ENCODE measurements around the gene GPLD1.
A peak's percentile ranks its signal among the peaks of the same experiment; 100 is the strongest.

GPLD1 gene

GRCh38 chr6:24489470-24489869, at the start of gene GPLD1:
GPLD1 (minus strand) TSS chr6:24489578; CDS start chr6:24489511, 67 bp downstream.
- Mint-ChIP-seq H3K4me3 (no peak within 1 kb of the TSS), H3K27ac (no peak within 1 kb of the TSS), H3K4me1 (peaks cover 8 to 17% of the 10 kb centered on the region in 2 donors), H3K9me3 (no peaks in the 10 kb centered on the region), H3K27me3 (no peaks in the 10 kb centered on the region), H3K36me3 (no peaks in the 10 kb centered on the region)
- ATAC-seq (replicated peaks) (no peak), DNase-seq (no peak)

DNA sequence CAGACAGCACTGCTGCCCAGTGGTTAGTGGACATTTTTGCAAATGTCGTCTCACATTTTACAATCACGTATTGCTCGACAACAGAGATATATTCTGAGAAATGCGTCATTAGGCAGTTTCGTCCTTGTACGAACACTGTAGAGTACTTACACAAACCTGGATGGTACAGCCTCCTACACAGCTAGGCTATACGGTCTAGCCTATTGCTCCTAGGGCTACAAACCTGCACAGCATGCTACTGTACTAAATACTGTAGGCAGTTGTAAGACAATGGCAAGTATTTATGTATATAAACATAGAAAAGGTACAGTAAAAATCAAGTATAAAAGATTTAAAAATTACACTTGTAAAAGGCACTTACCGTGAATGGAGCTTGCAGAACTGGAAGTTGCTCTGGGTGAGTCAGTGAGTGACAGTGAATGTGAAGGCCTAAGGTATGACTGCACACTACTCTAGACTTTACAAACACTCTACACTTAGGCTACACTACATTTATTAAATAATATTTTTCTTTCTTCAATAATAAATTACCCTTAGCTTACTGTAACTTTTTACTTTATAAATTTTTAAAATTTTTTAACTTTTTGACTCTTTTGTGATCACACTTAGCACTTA, 48.5 kb upstream of the GPLD1 start:
- no peak overlapping the region for H3K27ac Mint-ChIP-seq
- H3K9me3 Mint-ChIP-seq, result peaks cover 0 to 1% of the 10 kb centered on the region in 2 donors
- DNase-seq (no peak), ATAC-seq (replicated peaks) (no peak)
- peaks cover 14 to 23% of the 10 kb centered on the region in 2 donors for H3K36me3 Mint-ChIP-seq
- no peaks in the 10 kb centered on the region for H3K27me3 Mint-ChIP-seq
- no peaks in the 10 kb centered on the region for H3K4me1 Mint-ChIP-seq
- no peak overlapping the region for H3K4me3 Mint-ChIP-seq

DNA sequence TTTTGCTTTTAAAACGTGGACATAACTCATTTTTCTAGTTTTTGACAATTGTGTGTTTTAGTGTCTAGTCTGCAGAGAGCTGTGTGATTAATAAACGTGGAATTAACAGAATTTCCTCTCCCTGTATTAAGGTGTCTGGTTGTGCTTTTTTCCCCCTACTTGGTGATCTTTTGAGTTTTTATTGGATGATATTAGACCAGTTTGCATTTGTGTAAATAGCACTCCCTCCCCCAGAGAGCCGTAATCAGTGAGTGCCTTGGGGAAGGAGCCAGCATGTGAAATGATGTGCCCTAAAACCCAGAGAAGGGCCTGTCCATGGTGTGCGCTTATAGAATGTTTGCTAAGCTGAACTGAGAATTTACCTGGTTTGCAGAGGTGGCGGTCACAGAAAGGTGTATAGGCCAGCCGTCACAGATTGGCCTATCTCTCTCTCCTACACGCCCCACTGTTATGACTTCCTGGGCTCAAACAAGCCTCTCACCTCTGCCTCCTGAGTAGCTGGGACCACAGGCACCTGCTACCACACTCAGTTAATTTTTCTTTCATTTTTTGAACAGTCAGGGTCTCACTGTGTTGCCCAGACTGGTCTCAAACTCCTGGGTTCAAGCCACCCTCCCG, 47.8 kb upstream of the GPLD1 start:
- Mint-ChIP-seq H3K4me1 (no peaks in the 10 kb centered on the region), H3K9me3 (no peaks in the 10 kb centered on the region), H3K27ac (peak overlapping the region; percentile 32), H3K27me3 (no peaks in the 10 kb centered on the region), H3K36me3 (peaks cover 17 to 29% of the 10 kb centered on the region in 2 donors), H3K4me3 (no peak overlapping the region)
- DNase-seq (no peak), ATAC-seq (replicated peaks) (no peak)

DNA sequence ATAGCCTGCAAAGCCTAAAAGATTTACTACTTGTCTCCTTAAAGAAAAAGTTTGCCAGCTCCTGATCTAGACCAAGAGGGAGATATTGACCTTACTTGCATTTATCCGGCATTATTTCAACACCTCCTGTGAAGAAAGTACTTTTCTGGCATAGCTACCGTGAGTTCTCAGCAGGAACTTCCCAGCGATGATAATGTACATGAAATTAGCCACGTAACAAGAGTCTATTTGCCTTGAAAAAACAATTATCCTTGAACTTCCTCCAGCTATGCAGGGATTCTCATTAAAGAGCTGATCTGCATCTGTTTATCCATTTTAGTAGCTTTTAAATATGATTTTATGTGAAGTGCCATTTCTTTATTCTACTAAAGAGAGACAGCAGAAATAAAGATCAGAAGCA, 47.1 kb upstream of the GPLD1 start:
- peaks cover 21 to 34% of the 10 kb centered on the region in 2 donors for H3K36me3 Mint-ChIP-seq
- no peak overlapping the region for H3K27ac Mint-ChIP-seq
- no peak for DNase-seq
- no peaks in the 10 kb centered on the region for H3K4me1 Mint-ChIP-seq
- no peaks in the 10 kb centered on the region for H3K27me3 Mint-ChIP-seq
- no peaks in the 10 kb centered on the region for H3K9me3 Mint-ChIP-seq
- ATAC-seq (replicated peaks), result no peak
- no peak overlapping the region for H3K4me3 Mint-ChIP-seq

- ATAC-seq (replicated peaks), result no peak
- no peak overlapping the region for H3K4me3 Mint-ChIP-seq
- H3K27me3 Mint-ChIP-seq, result no peaks in the 10 kb centered on the region
- H3K9me3 Mint-ChIP-seq, result no peaks in the 10 kb centered on the region
- no peak overlapping the region for H3K27ac Mint-ChIP-seq
- peaks cover 26 to 39% of the 10 kb centered on the region in 2 donors for H3K36me3 Mint-ChIP-seq
- DNase-seq, result no peak
- no peaks in the 10 kb centered on the region for H3K4me1 Mint-ChIP-seq
Observed at GRCh38 chr6:24535210-24535609, 45.8 kb upstream of the GPLD1 start.

GRCh38 chr6:24534329-24534728, 45.0 kb upstream of the GPLD1 start:
- H3K4me1 Mint-ChIP-seq, result no peaks in the 10 kb centered on the region
- H3K36me3 Mint-ChIP-seq, result peaks cover 30 to 43% of the 10 kb centered on the region in 2 donors
- no peaks in the 10 kb centered on the region for H3K27me3 Mint-ChIP-seq
- DNase-seq (no peak), ATAC-seq (replicated peaks) (no peak)
- H3K9me3 Mint-ChIP-seq, result no peaks in the 10 kb centered on the region
- H3K27ac Mint-ChIP-seq, result no peak overlapping the region
- no peak overlapping the region for H3K4me3 Mint-ChIP-seq

GRCh38 chr6:24529985-24530384, 40.6 kb upstream of the GPLD1 start:
- DNase-seq (no peak), ATAC-seq (replicated peaks) (no peak)
- Mint-ChIP-seq H3K4me1 (peaks cover 8 to 12% of the 10 kb centered on the region in 2 donors), H3K27ac (no peak overlapping the region), H3K4me3 (no peak overlapping the region), H3K27me3 (no peaks in the 10 kb centered on the region), H3K36me3 (peaks cover 30 to 46% of the 10 kb centered on the region in 2 donors), H3K9me3 (no peaks in the 10 kb centered on the region)

GRCh38 chr6:24524805-24525204, 35.4 kb upstream of the GPLD1 start:
- H3K4me3 Mint-ChIP-seq, result no peak overlapping the region
- DNase-seq (no peak), ATAC-seq (replicated peaks) (peak; percentile 24 to 25)
- peaks cover 9 to 15% of the 10 kb centered on the region in 2 donors for H3K36me3 Mint-ChIP-seq
- no peak overlapping the region for H3K27ac Mint-ChIP-seq
- H3K9me3 Mint-ChIP-seq, result no peaks in the 10 kb centered on the region
- peaks cover 20 to 39% of the 10 kb centered on the region in 2 donors for H3K4me1 Mint-ChIP-seq
- H3K27me3 Mint-ChIP-seq, result no peaks in the 10 kb centered on the region

- Mint-ChIP-seq H3K36me3 (peaks cover 8 to 14% of the 10 kb centered on the region in 2 donors), H3K27me3 (no peaks in the 10 kb centered on the region), H3K27ac (no peak overlapping the region), H3K4me3 (no peak overlapping the region), H3K4me1 (peaks cover 20 to 39% of the 10 kb centered on the region in 2 donors), H3K9me3 (no peaks in the 10 kb centered on the region)
- DNase-seq, result no peak
- no peak for ATAC-seq (replicated peaks)
Observed at GRCh38 chr6:24524329-24524728, 35.0 kb upstream of the GPLD1 start.

DNA sequence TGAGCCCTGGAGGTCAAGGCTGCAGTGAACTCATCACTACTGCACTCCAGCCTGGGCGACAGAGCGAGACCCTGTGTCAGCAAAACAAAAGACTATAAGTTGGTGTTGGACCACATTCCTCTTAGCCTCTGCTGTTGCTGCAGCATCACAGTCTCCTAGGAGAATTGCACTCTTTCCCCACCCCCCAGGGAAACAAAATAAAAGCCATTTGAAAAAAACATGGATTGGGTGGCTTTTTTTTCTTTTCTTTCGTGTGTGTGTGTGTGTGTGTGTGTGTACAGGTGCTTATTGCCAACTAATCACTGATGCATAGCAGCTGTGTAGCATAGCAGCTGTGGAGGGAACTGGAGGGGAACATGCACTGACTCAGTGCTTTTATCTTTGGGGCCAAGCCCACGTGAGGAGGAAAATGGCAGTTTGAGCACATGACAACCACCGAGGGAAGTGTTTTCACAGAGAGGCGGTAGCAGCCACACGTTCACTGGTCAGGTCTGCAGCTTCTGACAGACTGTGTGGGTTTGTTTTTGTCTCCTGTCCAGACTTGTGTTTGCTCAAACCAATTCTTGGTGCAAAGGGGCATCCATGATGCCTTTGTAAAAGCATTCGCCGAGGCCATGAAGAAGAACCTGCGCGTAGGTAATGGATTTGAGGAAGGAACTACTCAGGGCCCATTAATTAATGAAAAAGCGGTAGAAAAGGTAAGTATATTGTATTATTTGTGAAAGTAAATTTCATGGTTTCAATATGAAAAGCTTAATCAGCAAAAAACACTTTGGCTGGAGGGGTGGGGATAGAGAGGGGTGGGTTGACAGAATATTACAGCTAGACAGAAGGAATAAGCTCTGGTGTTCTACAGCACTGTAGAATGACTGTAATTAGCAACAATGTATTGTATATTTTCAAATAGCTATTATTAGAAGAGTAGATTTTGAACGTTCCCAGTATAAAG, 33.1 kb upstream of the GPLD1 start:
- H3K9me3 Mint-ChIP-seq, result no peaks in the 10 kb centered on the region
- peak overlapping the region in 1 of 2 donors; percentile 51 for H3K4me3 Mint-ChIP-seq
- peak overlapping the region; percentile 87 for H3K27ac Mint-ChIP-seq
- H3K27me3 Mint-ChIP-seq, result no peaks in the 10 kb centered on the region
- H3K4me1 Mint-ChIP-seq, result peaks cover 28 to 54% of the 10 kb centered on the region in 2 donors
- peak; percentile 47 for DNase-seq
- H3K36me3 Mint-ChIP-seq, result peaks cover 6 to 7% of the 10 kb centered on the region in 2 donors
- ATAC-seq (replicated peaks), result peak; percentile 62 to 73

- peak; percentile 41 to 49 for ATAC-seq (replicated peaks)
- H3K4me1 Mint-ChIP-seq, result peaks cover 32 to 58% of the 10 kb centered on the region in 2 donors
- H3K4me3 Mint-ChIP-seq, result no peak overlapping the region
- peak overlapping the region; percentile 86 for H3K27ac Mint-ChIP-seq
- DNase-seq, result peak; percentile 28
- no peaks in the 10 kb centered on the region for H3K9me3 Mint-ChIP-seq
- H3K36me3 Mint-ChIP-seq, result peaks cover 6% of the 10 kb centered on the region in 2 donors
- H3K27me3 Mint-ChIP-seq, result no peaks in the 10 kb centered on the region
Observed at GRCh38 chr6:24520929-24521546, 31.7 kb upstream of the GPLD1 start.

- H3K27ac Mint-ChIP-seq, result peak overlapping the region; percentile 98
- H3K9me3 Mint-ChIP-seq, result no peaks in the 10 kb centered on the region
- ATAC-seq (replicated peaks) (peak; percentile 86 to 91), DNase-seq (peak; percentile 42)
- peak overlapping the region; percentile 72 to 80 for H3K4me3 Mint-ChIP-seq
- H3K4me1 Mint-ChIP-seq, result peaks cover 22 to 44% of the 10 kb centered on the region in 2 donors
- H3K36me3 Mint-ChIP-seq, result peaks cover 14 to 18% of the 10 kb centered on the region in 2 donors
- no peaks in the 10 kb centered on the region for H3K27me3 Mint-ChIP-seq
Observed at GRCh38 chr6:24517659-24518543, 28.5 kb upstream of the GPLD1 start.

DNA sequence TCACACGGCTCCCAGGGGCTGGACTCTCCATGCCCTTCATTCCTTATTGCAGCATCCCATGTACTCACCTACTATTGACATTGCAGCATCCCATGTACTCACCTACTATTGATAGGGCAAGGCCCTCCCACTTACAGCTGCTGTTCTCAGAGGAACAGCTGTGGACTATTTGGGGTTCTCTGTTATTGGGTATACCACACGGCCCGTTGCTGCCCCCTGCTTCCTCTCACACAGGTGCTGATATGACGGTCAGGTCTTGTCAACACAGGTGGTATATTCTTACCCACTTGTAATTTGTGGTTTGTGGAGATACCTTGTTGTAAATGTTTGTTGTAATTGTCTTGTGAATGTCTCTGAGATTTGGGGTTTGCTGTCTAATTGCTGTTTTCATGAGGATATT, 24.2 kb upstream of the GPLD1 start:
- Mint-ChIP-seq H3K4me1 (peaks cover 16 to 17% of the 10 kb centered on the region in 2 donors), H3K27ac (no peak overlapping the region), H3K27me3 (no peaks in the 10 kb centered on the region), H3K36me3 (peaks cover 33 to 44% of the 10 kb centered on the region in 2 donors), H3K9me3 (peaks cover 2 to 5% of the 10 kb centered on the region in 2 donors), H3K4me3 (no peak overlapping the region)
- DNase-seq (no peak), ATAC-seq (replicated peaks) (peak in 1 of 2 donors; percentile 15)
